ENCODE data around the gene POLK.

POLK gene

GRCh38 chr5:75475364-75475763, 36.3 kb upstream of the POLK start:
- TF ChIP-seq CTCF (conservative IDR thresholded peaks at IDR 0.05; ENCODE audit: low read length) = no peak
- H3K36me3 ChIP-seq (ENCODE audit: insufficient read depth, low read length) = peaks cover 6% of the 10 kb centered on the region; the same call in 1 of the 2 replicates
- no peaks in the 10 kb centered on the region for H3F3A ChIP-seq (ENCODE audit: low read depth)
- no peaks in the 10 kb centered on the region for H3K9me2 ChIP-seq (replicated peaks; ENCODE audit: low read depth, low read length)
- no peak overlapping the region for H3K4me2 ChIP-seq (ENCODE audit: low read depth, low read length, poor library complexity, severe bottlenecking)
- H3K9ac ChIP-seq (ENCODE audit: low read depth, low read length, poor library complexity, severe bottlenecking) = no peak overlapping the region
- H2AFZ ChIP-seq (ENCODE audit: low read length) = no peak overlapping the region
- H4K20me1 ChIP-seq (ENCODE audit: insufficient read depth, low read length, poor library complexity, severe bottlenecking) = peaks cover 15% of the 10 kb centered on the region
- no peaks in the 10 kb centered on the region for H3K27me3 ChIP-seq (ENCODE audit: insufficient read depth, low read length, poor library complexity, severe bottlenecking)
- no peak overlapping the region for H3K4me3 ChIP-seq (ENCODE audit: low read length, poor library complexity, severe bottlenecking)
- H3K79me2 ChIP-seq (ENCODE audit: insufficient read depth, low read length) = peaks cover 85% of the 10 kb centered on the region
- no peaks in the 10 kb centered on the region for H3K4me1 ChIP-seq (ENCODE audit: insufficient read depth, low read length, poor library complexity, severe bottlenecking)
- no peaks in the 10 kb centered on the region for H3K9me3 ChIP-seq (ENCODE audit: insufficient read depth, low read depth, low read length)

GRCh38 chr5:75481024-75481423, 30.7 kb upstream of the POLK start:
- H3K4me3 ChIP-seq (ENCODE audit: low read length, poor library complexity, severe bottlenecking) = no peak overlapping the region
- no peak overlapping the region for H3K4me2 ChIP-seq (ENCODE audit: low read depth, low read length, poor library complexity, severe bottlenecking)
- H3K27me3 ChIP-seq (ENCODE audit: insufficient read depth, low read length, poor library complexity, severe bottlenecking) = no peaks in the 10 kb centered on the region
- no peaks in the 10 kb centered on the region for H3K9me2 ChIP-seq (replicated peaks; ENCODE audit: low read depth, low read length)
- H3K36me3 ChIP-seq (ENCODE audit: insufficient read depth, low read length) = no peaks in the 10 kb centered on the region; the same call in none of the 2 replicates
- H3K4me1 ChIP-seq (ENCODE audit: insufficient read depth, low read length, poor library complexity, severe bottlenecking) = no peaks in the 10 kb centered on the region
- peaks cover 60% of the 10 kb centered on the region for H4K20me1 ChIP-seq (ENCODE audit: insufficient read depth, low read length, poor library complexity, severe bottlenecking)
- peaks cover 98% of the 10 kb centered on the region for H3K79me2 ChIP-seq (ENCODE audit: insufficient read depth, low read length)
- no peak overlapping the region for H2AFZ ChIP-seq (ENCODE audit: low read length)
- TF ChIP-seq CTCF (conservative IDR thresholded peaks at IDR 0.05; ENCODE audit: low read length) (no peak), EZH2phosphoT487 (IDR thresholded peaks at IDR 0.05; ENCODE audit: borderline replicate concordance) (no peak)
- H3K9me3 ChIP-seq (ENCODE audit: insufficient read depth, low read depth, low read length) = 0 out of 2 replicates have a peak, but pooled peaks cover 2% of the 10 kb centered on the region
- H3F3A ChIP-seq (ENCODE audit: low read depth) = no peaks in the 10 kb centered on the region
- H3K9ac ChIP-seq (ENCODE audit: low read depth, low read length, poor library complexity, severe bottlenecking) = no peak overlapping the region

- Histone ChIP-seq H3K79me2 (ENCODE audit: insufficient read depth, low read length) (peaks cover 98% of the 10 kb centered on the region), H3K27me3 (ENCODE audit: insufficient read depth, low read length, poor library complexity, severe bottlenecking) (no peaks in the 10 kb centered on the region), H3K36me3 (ENCODE audit: insufficient read depth, low read length) (no peaks in the 10 kb centered on the region; the same call in none of the 2 replicates), H3K9me2 (replicated peaks; ENCODE audit: low read depth, low read length) (no peaks in the 10 kb centered on the region), H2AFZ (ENCODE audit: low read length) (no peak overlapping the region), H3K9ac (ENCODE audit: low read depth, low read length, poor library complexity, severe bottlenecking) (no peak overlapping the region), H3K4me2 (ENCODE audit: low read depth, low read length, poor library complexity, severe bottlenecking) (no peak overlapping the region), H3K4me1 (ENCODE audit: insufficient read depth, low read length, poor library complexity, severe bottlenecking) (no peaks in the 10 kb centered on the region), H3F3A (ENCODE audit: low read depth) (0 out of 2 replicates have a peak, but pooled peaks cover 4% of the 10 kb centered on the region), H3K9me3 (ENCODE audit: insufficient read depth, low read depth, low read length) (0 out of 2 replicates have a peak, but pooled peaks cover 8% of the 10 kb centered on the region), H4K20me1 (ENCODE audit: insufficient read depth, low read length, poor library complexity, severe bottlenecking) (peaks cover 60% of the 10 kb centered on the region), H3K4me3 (ENCODE audit: low read length, poor library complexity, severe bottlenecking) (no peak overlapping the region)
- TF ChIP-seq CTCF (conservative IDR thresholded peaks at IDR 0.05; ENCODE audit: low read length) (no peak), EZH2phosphoT487 (IDR thresholded peaks at IDR 0.05; ENCODE audit: borderline replicate concordance) (no peak)
Observed at GRCh38 chr5:75482482-75482881, 29.2 kb upstream of the POLK start.
